ENCODE results near the gene APH1A.

APH1A gene

GRCh38 chr1:150235852-150236613, 32.8 kb downstream of the APH1A start, which contains the start of gene ANP32E:
ANP32E (minus strand) TSS chr1:150236112; CDS start chr1:150235786, 326 bp downstream.
- TF ChIP-seq EZH2 (optimal IDR thresholded peaks at IDR 0.05; ENCODE audit: low read depth, low read length) (no peak), CTCF (IDR thresholded peaks at IDR 0.05; ENCODE audit: low read length) (peak; percentile 49; the same call in 1 of the 2 replicates)
- Histone ChIP-seq H3K4me3 (ENCODE audit: low read length) (peak within 1 kb of the TSS; percentile 88), H2AFZ (ENCODE audit: low read length) (peak within 1 kb of the TSS; percentile 54)

GRCh38 chr1:150235294-150235851, 33.4 kb downstream of the APH1A start:
- Histone ChIP-seq H3K4me3 (ENCODE audit: low read length) (peak overlapping the region; percentile 88), H3K36me3 (replicated peaks; ENCODE audit: insufficient read depth, low read length) (peaks cover 1% of the 10 kb centered on the region; the same call in 1 of the 2 replicates), H4K20me1 (ENCODE audit: insufficient read depth, low read length) (peaks cover 7% of the 10 kb centered on the region; the same call in 1 of the 2 replicates), H3K9ac (ENCODE audit: low read length) (peak overlapping the region; percentile 93), H3F3A (ENCODE audit: insufficient read depth, low read length) (peaks cover 32% of the 10 kb centered on the region), H3K79me2 (ENCODE audit: low read length) (peaks cover 55% of the 10 kb centered on the region), H3K9me2 (replicated peaks; ENCODE audit: insufficient read depth, low read length) (no peaks in the 10 kb centered on the region), H3K4me2 (ENCODE audit: low read depth, low read length) (peak overlapping the region; percentile 69), H3K27me3 (replicated peaks; ENCODE audit: insufficient read depth, low read length) (no peaks in the 10 kb centered on the region), H3K9me3 (replicated peaks; ENCODE audit: insufficient read depth, low read length) (no peaks in the 10 kb centered on the region), H3K27ac (ENCODE audit: low read length) (peak overlapping the region; percentile 92), H2AFZ (ENCODE audit: low read length) (peak overlapping the region; percentile 54), H3K4me1 (ENCODE audit: low read length) (peaks cover 13% of the 10 kb centered on the region)
- no peak for TF ChIP-seq EZH2phosphoT487 (IDR thresholded peaks at IDR 0.05; ENCODE audit: low read length)
- peak; percentile 11; the same call in 1 of the 2 replicates for TF ChIP-seq CTCF (IDR thresholded peaks at IDR 0.05; ENCODE audit: low read length)
- peak; percentile 35 for DNase-seq

More at GRCh38 chr1:150235852-150236613, 32.8 kb downstream of the APH1A start, which contains the start of gene ANP32E:
- Histone ChIP-seq H4K20me1 (ENCODE audit: insufficient read depth, low read length) (peaks cover 6% of the 10 kb centered on the region; the same call in 1 of the 2 replicates), H3F3A (ENCODE audit: insufficient read depth, low read length) (peaks cover 32% of the 10 kb centered on the region), H3K27ac (ENCODE audit: low read length) (peak within 1 kb of the TSS; percentile 92), H3K4me2 (ENCODE audit: low read depth, low read length) (peak within 1 kb of the TSS; percentile 69), H3K9me3 (replicated peaks; ENCODE audit: insufficient read depth, low read length) (no peaks in the 10 kb centered on the region), H3K9ac (ENCODE audit: low read length) (peak within 1 kb of the TSS; percentile 93), H3K79me2 (ENCODE audit: low read length) (peaks cover 48% of the 10 kb centered on the region), H3K36me3 (replicated peaks; ENCODE audit: insufficient read depth, low read length) (no peaks in the 10 kb centered on the region; the same call in 1 of the 2 replicates), H3K9me2 (replicated peaks; ENCODE audit: insufficient read depth, low read length) (no peaks in the 10 kb centered on the region), H3K4me1 (ENCODE audit: low read length) (peaks cover 13% of the 10 kb centered on the region), H3K27me3 (replicated peaks; ENCODE audit: insufficient read depth, low read length) (no peaks in the 10 kb centered on the region)
- peak; percentile 100 for DNase-seq

GRCh38 chr1:150234566-150235293, 34.1 kb downstream of the APH1A start:
- peak; percentile 95 for DNase-seq
- Histone ChIP-seq H3K4me2 (ENCODE audit: low read depth, low read length) (peak overlapping the region; percentile 69), H2AFZ (ENCODE audit: low read length) (peak overlapping the region; percentile 54), H3K4me1 (ENCODE audit: low read length) (peaks cover 13% of the 10 kb centered on the region), H3K79me2 (ENCODE audit: low read length) (peaks cover 61% of the 10 kb centered on the region), H3K27ac (ENCODE audit: low read length) (peak overlapping the region; percentile 92), H3K9me2 (replicated peaks; ENCODE audit: insufficient read depth, low read length) (no peaks in the 10 kb centered on the region), H3K9me3 (replicated peaks; ENCODE audit: insufficient read depth, low read length) (no peaks in the 10 kb centered on the region), H3K27me3 (replicated peaks; ENCODE audit: insufficient read depth, low read length) (no peaks in the 10 kb centered on the region), H3K9ac (ENCODE audit: low read length) (peak overlapping the region; percentile 93), H3K36me3 (replicated peaks; ENCODE audit: insufficient read depth, low read length) (peaks cover 8% of the 10 kb centered on the region; the same call in 1 of the 2 replicates), H3F3A (ENCODE audit: insufficient read depth, low read length) (peaks cover 32% of the 10 kb centered on the region), H4K20me1 (ENCODE audit: insufficient read depth, low read length) (peaks cover 7% of the 10 kb centered on the region; the same call in 1 of the 2 replicates), H3K4me3 (ENCODE audit: low read length) (peak overlapping the region; percentile 88)
- TF ChIP-seq EZH2phosphoT487 (IDR thresholded peaks at IDR 0.05; ENCODE audit: low read length) (no peak), CTCF (IDR thresholded peaks at IDR 0.05; ENCODE audit: low read length) (no peak), EZH2 (optimal IDR thresholded peaks at IDR 0.05; ENCODE audit: low read depth, low read length) (no peak)
